Measurements from ENCODE around the gene PPP1R1B. TPM values are rescaled to one million over a fixed set of nuclear protein-coding genes. Genes with fewer than 3 reads are reported as not detected.

Gene PPP1R1B
- total RNA-seq, 1 donor from 2014 or later = not detected

GRCh38 chr17:39612291-39612894 lies 14.4 kb upstream of the PPP1R1B start:
- peaks cover 25% of the 10 kb centered on the region for H3K27me3 ChIP-seq (ENCODE audit: control insufficient read depth, insufficient read depth, low read length)
- DNase-seq (ENCODE audit: low read depth) = no peak
- TF ChIP-seq CTCF (IDR thresholded peaks at IDR 0.05; ENCODE audit: insufficient read depth, low read length, severe bottlenecking) = no peak
- H3K4me3 ChIP-seq (ENCODE audit: low read depth, low read length) = no peak overlapping the region
- no peak for FAIRE-seq
- H3K36me3 ChIP-seq (ENCODE audit: control insufficient read depth, insufficient read depth, low read length) = no peaks in the 10 kb centered on the region

GRCh38 chr17:39612935-39613464 lies 13.8 kb upstream of the PPP1R1B start:
- Histone ChIP-seq H3K27me3 (ENCODE audit: control insufficient read depth, insufficient read depth, low read length) (peaks cover 21% of the 10 kb centered on the region), H3K4me3 (ENCODE audit: low read depth, low read length) (no peak overlapping the region), H3K36me3 (ENCODE audit: control insufficient read depth, insufficient read depth, low read length) (no peaks in the 10 kb centered on the region)
- no peak for TF ChIP-seq CTCF (IDR thresholded peaks at IDR 0.05; ENCODE audit: insufficient read depth, low read length, severe bottlenecking)
- FAIRE-seq (no peak), DNase-seq (ENCODE audit: low read depth) (no peak)

DNA sequence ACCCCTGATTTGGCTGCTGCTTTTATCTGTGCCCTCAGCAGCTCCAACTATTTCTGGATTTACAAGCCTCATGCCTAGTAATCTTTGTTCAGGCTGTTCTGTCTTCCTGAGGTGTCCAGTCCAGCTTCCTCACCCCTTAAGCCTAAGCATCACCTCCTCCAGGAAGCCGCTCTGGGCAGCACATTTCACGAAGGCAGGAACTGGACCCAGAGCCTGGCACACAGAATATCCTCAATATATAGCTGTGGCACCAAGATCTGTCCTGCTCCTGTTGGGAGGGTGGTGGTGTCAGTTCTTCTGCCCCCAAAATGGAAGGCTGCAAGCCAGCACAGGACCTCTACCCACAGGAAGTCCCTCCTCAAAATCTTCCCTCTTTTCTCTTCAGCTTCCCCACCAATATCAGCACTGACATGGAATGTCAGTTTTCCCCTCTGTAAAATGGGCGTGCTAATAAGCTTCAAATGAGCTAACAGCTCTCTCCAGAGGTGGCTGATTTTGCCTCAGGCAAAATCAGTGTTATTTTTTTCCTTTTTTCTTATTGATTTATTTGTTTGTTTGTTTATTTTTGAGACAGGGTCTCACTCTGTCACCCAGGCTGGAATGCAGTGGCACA lies 12.1 kb upstream of the PPP1R1B start:
- no peak overlapping the region for H3K4me3 ChIP-seq (ENCODE audit: low read depth, low read length)
- TF ChIP-seq CTCF (IDR thresholded peaks at IDR 0.05; ENCODE audit: insufficient read depth, low read length, severe bottlenecking) = no peak
- no peaks in the 10 kb centered on the region for H3K36me3 ChIP-seq (ENCODE audit: control insufficient read depth, insufficient read depth, low read length)
- FAIRE-seq = peak; percentile 43
- peaks cover 16% of the 10 kb centered on the region for H3K27me3 ChIP-seq (ENCODE audit: control insufficient read depth, insufficient read depth, low read length)
- DNase-seq (ENCODE audit: low read depth) = no peak

- FAIRE-seq (no peak), DNase-seq (ENCODE audit: low read depth) (no peak)
- Histone ChIP-seq H3K4me3 (ENCODE audit: low read depth, low read length) (no peak overlapping the region), H3K27me3 (ENCODE audit: control insufficient read depth, insufficient read depth, low read length) (peaks cover 15% of the 10 kb centered on the region), H3K36me3 (ENCODE audit: control insufficient read depth, insufficient read depth, low read length) (no peaks in the 10 kb centered on the region)
- no peak for TF ChIP-seq CTCF (IDR thresholded peaks at IDR 0.05; ENCODE audit: insufficient read depth, low read length, severe bottlenecking)
Observed at GRCh38 chr17:39615434-39615833, 11.3 kb upstream of the PPP1R1B start.

DNA sequence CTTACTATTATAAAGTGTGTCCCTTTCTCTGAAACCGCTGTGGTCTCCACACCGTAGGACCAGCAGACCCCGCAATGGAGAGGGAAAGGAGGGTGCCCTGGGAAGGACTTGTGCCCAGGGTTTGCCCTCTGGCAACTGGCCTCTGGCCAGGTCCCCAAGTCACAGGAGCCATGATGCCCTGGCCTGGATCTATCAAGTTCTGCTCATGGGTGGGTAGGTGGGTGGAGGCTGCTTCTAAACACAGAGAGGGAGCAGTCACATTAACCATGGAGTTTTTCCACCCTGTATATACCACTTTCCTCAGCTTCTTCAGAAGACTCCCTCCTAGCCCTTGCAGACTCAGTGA lies 9.7 kb upstream of the PPP1R1B start:
- DNase-seq (ENCODE audit: low read depth) (no peak), FAIRE-seq (peak; percentile 32)
- H3K27me3 ChIP-seq (ENCODE audit: control insufficient read depth, insufficient read depth, low read length) = peaks cover 16% of the 10 kb centered on the region
- TF ChIP-seq CTCF (IDR thresholded peaks at IDR 0.05; ENCODE audit: insufficient read depth, low read length, severe bottlenecking) = no peak
- no peaks in the 10 kb centered on the region for H3K36me3 ChIP-seq (ENCODE audit: control insufficient read depth, insufficient read depth, low read length)
- H3K4me3 ChIP-seq (ENCODE audit: low read depth, low read length) = no peak overlapping the region
